Stimulated activated CD8-positive, alpha-beta memory T cell treated with anti-CD3 and anti-CD28 coated beads, Interleukin-12 subunit alpha, Interleukin-12 subunit beta, amount 100 ng/mL, for 1 hour (primary cell): Measurements from ENCODE around the gene DLGAP1.
"Not testable (repeated sequence)": the region's sequence is repeated elsewhere in the genome, so short reads cannot be mapped to it uniquely, and the experiment has no call there.

Source experiments
- DNase-seq: peaks from one replicate; pipeline ENCODE4 v3.0.0-alpha.2; 2020; ENCODE audit warnings: low read depth

DLGAP1 gene

GRCh38 chr18:4455113-4455811 is at the start of gene DLGAP1:
Gene DLGAP1 (minus strand): TSS chr18:4455307.
- no peak for DNase-seq

- not testable (repeated sequence) for DNase-seq
Observed at GRCh38 chr18:4494703-4495284, 39.7 kb upstream of the DLGAP1 start.

GRCh38 chr18:4468511-4468910 is 13.4 kb upstream of the DLGAP1 start:
- no peak for DNase-seq

GRCh38 chr18:4454537-4455112 is 482 bp downstream of the DLGAP1 start:
- DNase-seq: no peak

- DNase-seq: no peak
Observed at GRCh38 chr18:4453874-4454536, 1.1 kb downstream of the DLGAP1 start.

GRCh38 chr18:4453567-4453873 is 1.6 kb downstream of the DLGAP1 start:
- DNase-seq: no peak

DNA sequence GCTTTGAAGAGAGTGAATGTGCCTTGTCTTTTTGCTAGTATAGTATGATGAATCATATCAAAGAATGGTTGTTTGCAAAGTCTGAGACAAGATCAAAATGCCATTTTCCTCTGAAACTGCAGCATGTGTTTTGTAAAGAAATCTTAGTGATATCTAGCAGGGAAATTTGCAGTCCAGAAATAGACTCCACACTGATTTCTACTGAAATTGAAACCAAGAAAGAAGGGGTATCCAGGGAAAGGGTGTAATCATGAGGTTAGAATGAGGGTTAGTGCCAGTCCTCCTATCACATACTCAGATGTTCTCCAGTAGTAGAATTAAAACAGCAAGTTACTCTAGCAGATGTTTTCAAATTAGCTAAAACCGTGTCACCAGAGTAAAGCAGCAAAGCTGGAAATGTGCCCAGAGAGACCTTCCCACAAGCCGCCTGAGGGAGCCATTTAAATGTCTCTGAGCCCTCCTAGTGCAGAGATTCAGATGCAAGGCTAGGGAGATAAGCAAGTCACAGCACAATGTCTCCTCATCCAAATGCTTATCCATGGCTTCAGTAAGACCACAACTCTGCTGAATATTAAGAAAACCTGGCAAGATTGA is 4.9 kb downstream of the DLGAP1 start:
- DNase-seq: no peak

DNA sequence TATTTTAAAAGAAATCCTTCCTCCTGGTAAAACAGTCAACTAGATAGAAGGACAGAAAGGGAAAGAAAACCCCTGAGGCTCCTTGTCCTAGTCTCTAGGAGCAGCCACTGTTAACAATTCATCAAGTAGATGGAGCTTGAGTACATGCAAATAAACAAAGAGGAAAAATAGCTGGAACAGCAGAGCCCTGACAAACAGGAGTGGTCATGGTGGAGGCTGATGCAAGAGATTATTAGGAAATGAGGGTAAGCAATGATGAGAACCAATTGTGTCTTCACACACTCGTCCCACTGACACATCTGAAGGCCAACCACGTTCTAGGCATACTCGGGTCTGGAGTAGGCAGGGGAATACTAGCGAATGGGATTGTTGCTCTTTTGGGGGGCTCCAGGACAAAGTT is 9.2 kb downstream of the DLGAP1 start:
- DNase-seq: no peak

- DNase-seq: no peak
Observed at GRCh38 chr18:4444306-4444705, 10.8 kb downstream of the DLGAP1 start.

GRCh38 chr18:4441098-4441497 is 14.0 kb downstream of the DLGAP1 start:
- no peak for DNase-seq

DNA sequence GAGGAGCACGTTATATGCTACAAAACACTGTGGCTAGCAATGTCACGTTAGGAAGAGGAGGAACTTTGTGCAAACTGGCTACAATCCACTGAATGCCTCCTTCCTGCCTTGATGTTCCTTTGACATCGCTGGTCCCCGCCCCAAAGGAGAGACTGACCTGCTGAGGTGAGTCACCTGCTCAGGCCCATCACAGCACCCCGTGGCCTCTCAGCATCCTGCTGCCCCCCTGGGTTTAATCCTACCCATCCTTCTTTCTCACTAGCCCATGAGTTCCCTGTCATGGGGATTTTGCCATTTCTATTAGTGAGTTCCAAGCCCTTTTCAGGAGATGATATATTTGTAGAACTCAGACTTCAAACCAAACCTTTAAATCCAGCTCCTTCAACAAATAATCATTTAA is 16.2 kb downstream of the DLGAP1 start:
- no peak for DNase-seq

DNA sequence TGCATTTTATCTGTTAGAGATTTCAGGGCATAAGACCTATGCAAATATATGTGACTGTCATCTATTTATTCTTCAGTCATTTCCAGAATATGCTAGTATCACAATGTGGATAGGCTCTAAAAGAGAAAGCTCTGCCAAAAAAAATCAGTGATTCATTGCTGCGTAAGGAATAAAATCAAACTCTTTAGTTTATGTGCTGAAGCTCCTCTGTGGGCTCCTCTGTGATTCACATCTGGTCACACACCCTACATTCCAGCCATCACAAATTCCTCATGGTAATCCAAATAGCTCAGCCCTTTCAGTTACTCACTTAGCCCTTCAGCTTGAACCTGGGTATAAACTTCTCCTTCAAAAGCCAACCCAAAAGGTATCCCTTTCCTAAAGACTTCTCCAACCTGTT is 21.4 kb downstream of the DLGAP1 start:
- DNase-seq: no peak

- DNase-seq: no peak
Observed at GRCh38 chr18:4430836-4431235, 24.3 kb downstream of the DLGAP1 start.

DNA sequence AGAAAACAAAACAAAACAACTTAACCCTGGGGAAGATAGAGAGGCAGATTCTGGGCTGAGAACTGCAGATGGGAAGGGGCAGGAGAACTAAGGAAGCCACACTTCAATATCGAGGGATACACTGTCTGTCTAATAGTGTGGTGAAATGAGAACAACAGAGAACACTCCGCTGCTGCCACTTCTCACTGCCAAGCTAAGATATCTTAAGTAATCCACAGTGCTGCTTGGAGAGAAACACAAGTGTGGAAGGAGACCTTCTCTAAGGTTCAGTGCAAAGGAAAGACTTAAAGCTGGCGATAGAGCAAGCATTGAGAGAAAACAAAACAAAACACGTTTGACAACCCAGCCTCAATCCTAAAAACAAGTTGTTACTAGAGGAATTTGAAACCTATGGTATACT is 37.4 kb downstream of the DLGAP1 start:
- DNase-seq: no peak

- no peak for DNase-seq
Observed at GRCh38 chr18:4416976-4417375, 38.1 kb downstream of the DLGAP1 start.

- DNase-seq: no peak
Observed at GRCh38 chr18:4412286-4412685, 42.8 kb downstream of the DLGAP1 start.

DNA sequence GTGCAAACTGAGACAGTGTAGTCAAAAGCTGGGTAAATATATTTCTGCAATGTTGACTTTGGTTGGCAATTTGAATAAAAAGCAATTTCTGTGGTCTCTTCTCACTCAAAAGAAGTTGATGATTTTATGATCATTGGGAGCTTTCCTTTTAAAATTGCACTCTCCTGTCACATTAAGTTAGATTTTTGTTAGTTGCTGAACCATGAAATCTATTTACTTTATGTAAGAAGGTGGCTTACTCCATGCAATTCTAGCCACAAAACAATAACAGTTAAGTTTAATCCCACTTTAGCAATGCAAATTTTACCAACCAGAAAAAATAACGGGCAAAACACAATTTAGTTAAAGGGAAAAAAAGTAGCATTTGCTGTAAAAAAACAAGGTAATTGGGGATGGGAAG is 48.3 kb downstream of the DLGAP1 start:
- no peak for DNase-seq

DNA sequence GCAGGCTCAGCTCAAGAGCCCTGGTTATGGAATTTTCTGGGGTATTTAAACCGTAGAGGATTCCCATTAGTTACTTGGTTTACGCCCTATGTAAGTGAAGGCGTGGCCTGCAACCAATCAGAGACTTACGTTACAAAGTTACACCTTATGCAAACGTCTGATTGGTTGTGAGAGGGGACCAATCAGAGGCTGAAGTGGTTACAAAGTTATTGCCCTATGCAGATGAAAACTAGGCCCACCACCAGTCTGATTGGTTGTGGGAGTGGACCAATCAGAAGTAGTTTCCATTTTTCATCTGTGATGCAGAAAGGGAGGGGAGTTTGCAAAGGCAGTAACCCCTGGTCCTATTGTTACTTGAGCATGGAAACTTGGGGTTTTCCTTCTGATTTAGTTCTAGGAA is 49.1 kb downstream of the DLGAP1 start:
- DNase-seq: no peak

GRCh38 chr18:4403836-4404235 is 51.3 kb downstream of the DLGAP1 start:
- DNase-seq: no peak

DNA sequence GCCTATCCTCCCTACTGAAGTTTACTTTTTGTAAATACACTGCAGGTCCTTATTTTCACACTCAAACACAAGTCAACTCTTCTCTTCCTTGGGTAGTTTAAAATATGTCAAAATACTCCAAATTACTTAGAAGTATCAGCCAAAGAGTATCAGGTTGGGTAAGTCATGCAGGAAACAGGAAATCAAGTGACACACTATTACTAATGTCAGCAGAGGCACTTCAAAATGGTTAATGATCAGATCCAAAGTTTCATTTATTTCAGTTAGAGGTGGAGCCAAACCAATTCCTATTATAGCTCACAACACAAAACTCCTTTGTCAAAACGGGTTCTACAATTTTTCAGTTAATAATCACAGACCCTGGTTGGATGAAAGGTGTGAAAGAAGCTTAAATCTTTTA is 54.2 kb downstream of the DLGAP1 start:
- DNase-seq: no peak

DNA sequence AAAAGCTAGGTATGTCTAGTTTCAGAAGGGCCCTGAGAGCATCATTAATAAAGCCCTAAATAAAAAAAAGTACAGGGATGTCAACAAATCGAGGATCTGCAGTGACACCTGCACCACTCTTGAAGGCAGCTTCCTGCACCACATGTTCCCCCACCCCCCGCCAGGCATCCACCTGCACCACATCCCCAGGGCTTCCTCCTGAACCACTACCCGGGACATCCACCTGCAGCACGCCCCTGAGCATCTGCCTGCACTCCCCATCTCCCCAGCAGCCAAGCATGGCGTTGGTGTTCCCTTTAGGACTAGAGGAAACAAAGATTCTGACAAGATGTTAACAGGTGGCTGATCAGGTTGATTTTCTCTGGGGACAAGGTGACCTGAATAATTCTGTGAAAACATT is 55.2 kb downstream of the DLGAP1 start:
- no peak for DNase-seq

- no peak for DNase-seq
Observed at GRCh38 chr18:4394700-4395099, 60.4 kb downstream of the DLGAP1 start.

GRCh38 chr18:4391859-4392258 is 63.2 kb downstream of the DLGAP1 start:
- DNase-seq: no peak
